ENCODE results near the gene GPR15LG. TPM values are rescaled to one million over a fixed set of nuclear protein-coding genes. Genes with fewer than 3 reads are reported as not detected.

Gene GPR15LG
- total RNA-seq, 1 donor from 2014 or later: not detected

- Histone ChIP-seq H3K27me3 (no peaks in the 10 kb centered on the region), H3K4me3 (no peak overlapping the region), H3K36me3 (no peaks in the 10 kb centered on the region), H3K9me3 (no peaks in the 10 kb centered on the region), H3K27ac (no peak overlapping the region), H3K4me1 (no peaks in the 10 kb centered on the region)
- TF ChIP-seq CTCF (IDR thresholded peaks at IDR 0.05): no peak
- no peak for DNase-seq (ENCODE audit: low spot score in 2 of 2)
- intact Hi-C loops (cut with DNase I): no loop called here
These were observed 60.3 kb downstream of the GPR15LG start for GRCh38 chr10:84233940-84234339.

GRCh38 chr10:84234479-84234878 lies 60.9 kb downstream of the GPR15LG start:
- Histone ChIP-seq H3K4me3 (no peak overlapping the region), H3K27me3 (no peaks in the 10 kb centered on the region), H3K36me3 (no peaks in the 10 kb centered on the region), H3K9me3 (no peaks in the 10 kb centered on the region), H3K4me1 (no peaks in the 10 kb centered on the region), H3K27ac (no peak overlapping the region)
- TF ChIP-seq CTCF (IDR thresholded peaks at IDR 0.05): no peak
- intact Hi-C loops (cut with DNase I): no loop called here
- DNase-seq (ENCODE audit: low spot score in 2 of 2): no peak

Other genes with a start within 250 kb of the GPR15LG start
- gene GHITM, start 34.3 kb upstream of the GPR15LG start, total RNA-seq: 77.2 TPM
- gene CDHR1, start 20.7 kb downstream of the GPR15LG start, total RNA-seq: not detected
- not detected for gene LRIT2, start 51.7 kb downstream of the GPR15LG start, total RNA-seq
- gene LRIT1, start 67.7 kb downstream of the GPR15LG start, total RNA-seq: not detected
- not detected for gene RGR, start 71.3 kb downstream of the GPR15LG start, total RNA-seq
- 18.5 TPM for gene CCSER2, start 154.8 kb downstream of the GPR15LG start, total RNA-seq

All from ascending aorta (tissue), 2 donors.